Sigmoid colon (tissue), 3 donors: ENCODE results near the gene MIOX.

Source experiments
- CTCF ChIP-seq, 4 experiments: fragments of 450-650 bp in 3 of 4; fragments of 200-600 bp in 1 of 4; IDR thresholded peaks; one replicate each; pipeline ENCODE4 v1.5.1; 2016 to 2019; ENCODE audit warnings: antibody characterized with exemption in 4 of 4, mild to moderate bottlenecking in 3 of 4, moderate library complexity in 2 of 4
- POLR2A ChIP-seq, 2 donors: fragments of 450-650 bp; IDR thresholded peaks; one replicate each; pipeline ENCODE4 v1.6.1; 2016; ENCODE audit warnings: antibody characterized with exemption in 2 of 2, mild to moderate bottlenecking in 2 of 2, moderate library complexity in 2 of 2

- TF ChIP-seq POLR2A (IDR thresholded peaks at IDR 0.05) (no peak), CTCF (IDR thresholded peaks at IDR 0.05) (no peak)
Measured at GRCh38 chr22:50523806-50524675, 37.4 kb downstream of the MIOX start.
